ENCODE data around the gene MAP2K6. TPM values are rescaled to one million over a fixed set of nuclear protein-coding genes. Genes with fewer than 3 reads are reported as not detected.
A peak's percentile ranks its signal among the peaks of the same experiment; 100 is the strongest.

MAP2K6 gene
- total RNA-seq, 2 experiments from 2014 or later = 10.3 to 27.6 TPM

DNA sequence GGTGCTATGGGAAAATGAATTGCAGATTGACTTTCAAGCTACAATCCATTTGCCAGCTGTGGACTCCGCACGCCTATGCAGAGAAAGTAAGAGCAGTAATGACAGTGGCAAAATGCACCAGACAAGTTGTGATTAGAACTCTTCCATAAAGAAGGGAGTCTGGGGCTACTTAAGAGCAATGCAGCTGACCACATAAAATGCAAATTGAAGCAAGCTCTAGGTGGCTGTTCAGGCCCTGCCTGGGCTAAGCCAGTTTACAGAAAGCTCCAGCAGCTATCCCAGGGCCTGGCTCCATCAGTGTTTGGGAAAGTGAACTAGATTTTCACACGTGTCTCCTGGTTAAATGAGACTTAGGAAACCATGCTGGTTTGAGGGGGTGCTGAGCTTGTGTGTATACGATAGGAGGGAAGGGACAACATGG, 2.2 kb upstream of the MAP2K6 start:
- no peak for DNase-seq (ENCODE audit: low spot score)
- ChIA-PET CTCF (ENCODE audit: unreplicated experiment) (interaction anchor here (1.6 kb wide), 1 partner anchor 17 kb away, joined by 11 read pairs; no protein-coding TSS in a partner anchor), POLR2A (interaction anchor here (0.7 to 5.6 kb wide), 8 partner anchors 9 to 178 kb away, joined by 3 to 49 read pairs (median 3); no protein-coding TSS in a partner anchor)
- no peaks in the 10 kb centered on the region for H4K20me1 ChIP-seq (ENCODE audit: insufficient read depth, low read length)
- TF ChIP-seq, protein P1, sequence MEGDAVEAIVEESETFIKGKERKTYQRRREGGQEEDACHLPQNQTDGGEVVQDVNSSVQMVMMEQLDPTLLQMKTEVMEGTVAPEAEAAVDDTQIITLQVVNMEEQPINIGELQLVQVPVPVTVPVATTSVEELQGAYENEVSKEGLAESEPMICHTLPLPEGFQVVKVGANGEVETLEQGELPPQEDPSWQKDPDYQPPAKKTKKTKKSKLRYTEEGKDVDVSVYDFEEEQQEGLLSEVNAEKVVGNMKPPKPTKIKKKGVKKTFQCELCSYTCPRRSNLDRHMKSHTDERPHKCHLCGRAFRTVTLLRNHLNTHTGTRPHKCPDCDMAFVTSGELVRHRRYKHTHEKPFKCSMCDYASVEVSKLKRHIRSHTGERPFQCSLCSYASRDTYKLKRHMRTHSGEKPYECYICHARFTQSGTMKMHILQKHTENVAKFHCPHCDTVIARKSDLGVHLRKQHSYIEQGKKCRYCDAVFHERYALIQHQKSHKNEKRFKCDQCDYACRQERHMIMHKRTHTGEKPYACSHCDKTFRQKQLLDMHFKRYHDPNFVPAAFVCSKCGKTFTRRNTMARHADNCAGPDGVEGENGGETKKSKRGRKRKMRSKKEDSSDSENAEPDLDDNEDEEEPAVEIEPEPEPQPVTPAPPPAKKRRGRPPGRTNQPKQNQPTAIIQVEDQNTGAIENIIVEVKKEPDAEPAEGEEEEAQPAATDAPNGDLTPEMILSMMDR (conservative IDR thresholded peaks at IDR 0.05; ENCODE audit: low read length) = no peak
- TF ChIP-seq EZH2phosphoT487 (IDR thresholded peaks at IDR 0.05; ENCODE audit: borderline replicate concordance, low read depth, low read length) = no peak
- H3K27ac ChIP-seq (ENCODE audit: low read depth, low read length, poor library complexity, severe bottlenecking) = no peak overlapping the region
- H3K9me2 ChIP-seq (ENCODE audit: insufficient read depth, low read length) = no peaks in the 10 kb centered on the region
- no peak overlapping the region for H3K4me2 ChIP-seq (ENCODE audit: low read length)
- H3K4me3 ChIP-seq (ENCODE audit: low read depth, low read length, poor library complexity, severe bottlenecking) = no peak overlapping the region
- no TSS peak for BruUV-seq (replicated peaks)
- H3K4me1 ChIP-seq (ENCODE audit: insufficient read depth, low read length, poor library complexity, severe bottlenecking) = peaks cover 21% of the 10 kb centered on the region
- H3K36me3 ChIP-seq (ENCODE audit: insufficient read depth, low read length) = no peaks in the 10 kb centered on the region
- H3K79me2 ChIP-seq (ENCODE audit: insufficient read depth, low read depth, low read length) = peaks cover 17% of the 10 kb centered on the region; the same call in 1 of the 2 replicates
- peak overlapping the region; percentile 5; the same call in 1 of the 2 replicates for H2AFZ ChIP-seq (ENCODE audit: low read length)
- no peaks in the 10 kb centered on the region for H3K9me3 ChIP-seq (ENCODE audit: low read length)
- intact Hi-C loops (cut with micrococcal nuclease; ENCODE audit: unreplicated experiment) = loop anchor here (10.0 kb wide), 1 partner anchor 753 kb away; the partner anchor contains the start of gene KCNJ2

DNA sequence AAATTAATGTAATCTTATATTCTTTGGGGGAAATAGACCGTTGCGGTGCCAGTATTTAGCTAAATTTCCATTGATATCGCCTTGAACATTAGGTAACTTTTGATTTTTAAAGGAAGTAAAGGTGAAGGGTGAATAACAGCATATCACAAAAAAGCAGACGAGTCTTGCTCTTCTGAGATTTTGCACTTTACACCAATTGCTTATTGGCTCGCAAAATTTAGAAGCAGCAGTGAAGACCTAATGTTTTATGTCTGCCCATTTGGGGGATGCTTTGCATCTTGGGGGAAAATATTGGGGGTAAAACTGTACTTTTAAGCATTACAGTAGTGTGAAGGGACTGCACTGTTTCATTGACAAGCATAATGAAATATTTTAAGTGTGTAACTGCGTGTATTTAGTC, 934 bp downstream of the MAP2K6 start:
- Histone ChIP-seq H3K4me3 (ENCODE audit: low read depth, low read length, poor library complexity, severe bottlenecking) (peak overlapping the region; percentile 73), H3K4me2 (ENCODE audit: low read length) (peak overlapping the region; percentile 80), H3K27ac (ENCODE audit: low read depth, low read length, poor library complexity, severe bottlenecking) (peak overlapping the region; percentile 68), H2AFZ (ENCODE audit: low read length) (peak overlapping the region; percentile 99), H3K4me1 (ENCODE audit: insufficient read depth, low read length, poor library complexity, severe bottlenecking) (peaks cover 37% of the 10 kb centered on the region), H4K20me1 (ENCODE audit: insufficient read depth, low read length) (no peaks in the 10 kb centered on the region), H3K79me2 (ENCODE audit: insufficient read depth, low read depth, low read length) (peaks cover 33% of the 10 kb centered on the region; the same call in 1 of the 2 replicates), H3K9me2 (ENCODE audit: insufficient read depth, low read length) (no peaks in the 10 kb centered on the region), H3K36me3 (ENCODE audit: insufficient read depth, low read length) (no peaks in the 10 kb centered on the region), H3K9me3 (ENCODE audit: low read length) (no peaks in the 10 kb centered on the region)
- POLR2A ChIA-PET = interaction anchor here (0.6 to 5.6 kb wide), 18 partner anchors 8 to 918 kb away, joined by 3 to 49 read pairs (median 4); partner anchors contain the start of gene ABCA5
- CTCF ChIA-PET (ENCODE audit: unreplicated experiment) = interaction anchor here (0.9 to 1.4 kb wide), 2 partner anchors 10 to 77 kb away, joined by 4 read pairs; no protein-coding TSS in a partner anchor
- TSS peak; percentile 73 for BruUV-seq (replicated peaks)
- TF ChIP-seq, protein P1 (conservative IDR thresholded peaks at IDR 0.05; ENCODE audit: low read length) = no peak
- no peak for TF ChIP-seq EZH2phosphoT487 (IDR thresholded peaks at IDR 0.05; ENCODE audit: borderline replicate concordance, low read depth, low read length)
- peak; percentile 13 for DNase-seq (ENCODE audit: low spot score)
- intact Hi-C loops (cut with micrococcal nuclease; ENCODE audit: unreplicated experiment) = loop anchor here (1.0 to 10.0 kb wide), 5 partner anchors 87 to 749 kb away; partner anchors contain the start of genes ABCA5 and KCNJ2

All from OCI-LY7 (cell line).